ENCODE data around the gene CAND1. TPM values are rescaled to one million over a fixed set of nuclear protein-coding genes. Genes with fewer than 3 reads are reported as not detected.

CAND1 gene
- total RNA-seq, 1 donor from 2014 or later, result 219 TPM

DNA sequence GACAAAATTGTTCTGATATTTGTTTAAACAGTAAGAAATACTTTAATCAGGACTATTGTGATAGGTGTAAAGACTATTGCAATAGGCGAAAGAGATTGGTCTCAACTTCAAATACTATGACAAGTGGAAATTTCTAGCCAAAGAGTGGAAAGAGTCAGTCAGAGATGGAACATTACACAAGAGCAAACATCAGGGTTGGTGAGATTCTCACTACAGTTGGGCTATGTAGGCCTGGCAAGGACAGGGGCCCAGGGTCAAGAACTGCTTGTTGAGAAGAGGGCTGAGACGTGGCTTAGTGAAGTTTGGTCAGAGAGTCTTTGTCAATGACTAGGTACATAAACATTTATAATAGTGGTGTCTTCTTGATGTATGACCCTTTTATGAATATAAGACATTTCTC is 19.4 kb downstream of the CAND1 start:
- Mint-ChIP-seq H3K27me3 (no peaks in the 10 kb centered on the region), H3K4me3 (no peak overlapping the region), H3K9me3 (no peaks in the 10 kb centered on the region), H3K36me3 (peaks cover 49% of the 10 kb centered on the region), H3K27ac (no peak overlapping the region), H3K4me1 (ENCODE audit: unreplicated experiment) (no peaks in the 10 kb centered on the region)
- no peak for DNase-seq (ENCODE audit: extremely low spot score, unreplicated experiment)
- TF ChIP-seq, protein P1, sequence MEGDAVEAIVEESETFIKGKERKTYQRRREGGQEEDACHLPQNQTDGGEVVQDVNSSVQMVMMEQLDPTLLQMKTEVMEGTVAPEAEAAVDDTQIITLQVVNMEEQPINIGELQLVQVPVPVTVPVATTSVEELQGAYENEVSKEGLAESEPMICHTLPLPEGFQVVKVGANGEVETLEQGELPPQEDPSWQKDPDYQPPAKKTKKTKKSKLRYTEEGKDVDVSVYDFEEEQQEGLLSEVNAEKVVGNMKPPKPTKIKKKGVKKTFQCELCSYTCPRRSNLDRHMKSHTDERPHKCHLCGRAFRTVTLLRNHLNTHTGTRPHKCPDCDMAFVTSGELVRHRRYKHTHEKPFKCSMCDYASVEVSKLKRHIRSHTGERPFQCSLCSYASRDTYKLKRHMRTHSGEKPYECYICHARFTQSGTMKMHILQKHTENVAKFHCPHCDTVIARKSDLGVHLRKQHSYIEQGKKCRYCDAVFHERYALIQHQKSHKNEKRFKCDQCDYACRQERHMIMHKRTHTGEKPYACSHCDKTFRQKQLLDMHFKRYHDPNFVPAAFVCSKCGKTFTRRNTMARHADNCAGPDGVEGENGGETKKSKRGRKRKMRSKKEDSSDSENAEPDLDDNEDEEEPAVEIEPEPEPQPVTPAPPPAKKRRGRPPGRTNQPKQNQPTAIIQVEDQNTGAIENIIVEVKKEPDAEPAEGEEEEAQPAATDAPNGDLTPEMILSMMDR (conservative IDR thresholded peaks at IDR 0.05), result no peak

DNA sequence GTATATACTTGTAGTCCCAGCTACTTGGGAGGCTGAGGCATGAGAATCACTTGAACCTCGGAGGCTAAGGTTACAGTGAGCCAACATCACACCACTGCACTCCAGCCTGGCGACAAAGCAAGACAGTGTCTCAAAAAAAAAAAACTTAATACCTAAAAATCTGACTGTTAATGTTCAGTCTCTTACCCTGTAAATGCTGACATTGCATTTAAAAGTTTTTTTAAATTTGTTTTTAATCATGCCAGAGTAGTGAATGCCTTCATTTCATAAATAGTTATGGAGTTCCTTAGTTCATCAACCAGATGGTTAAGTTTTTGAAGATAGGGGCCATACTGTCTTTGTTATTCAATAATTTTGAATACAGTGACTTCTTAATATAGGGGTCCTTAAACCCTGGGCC is 21.2 kb downstream of the CAND1 start:
- Mint-ChIP-seq H3K27ac (no peak overlapping the region), H3K27me3 (no peaks in the 10 kb centered on the region), H3K4me1 (ENCODE audit: unreplicated experiment) (no peaks in the 10 kb centered on the region), H3K9me3 (no peaks in the 10 kb centered on the region), H3K36me3 (peaks cover 49% of the 10 kb centered on the region), H3K4me3 (no peak overlapping the region)
- no peak for DNase-seq (ENCODE audit: extremely low spot score, unreplicated experiment)
- TF ChIP-seq, protein P1 (conservative IDR thresholded peaks at IDR 0.05), result no peak

DNA sequence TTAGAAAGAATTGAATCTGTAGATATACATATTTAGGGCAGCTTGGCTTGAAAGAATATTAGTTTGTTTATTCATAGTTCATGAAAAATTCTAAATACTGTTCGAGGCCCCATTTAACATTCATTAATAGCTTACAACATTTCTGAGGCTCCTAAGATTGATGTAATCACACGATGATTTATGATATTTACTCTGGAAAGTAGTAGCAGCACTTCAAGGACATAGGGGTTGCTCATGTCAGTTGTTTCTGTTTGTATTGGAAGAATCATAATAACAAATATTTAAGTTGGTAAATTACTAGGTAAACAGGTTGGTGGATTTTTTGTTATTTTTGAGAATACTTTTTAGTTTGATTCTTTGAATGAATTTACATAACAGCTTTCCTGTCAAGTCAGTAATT is 30.4 kb downstream of the CAND1 start:
- Mint-ChIP-seq H3K9me3 (no peaks in the 10 kb centered on the region), H3K27me3 (no peaks in the 10 kb centered on the region), H3K36me3 (peaks cover 58% of the 10 kb centered on the region), H3K4me1 (ENCODE audit: unreplicated experiment) (no peaks in the 10 kb centered on the region), H3K27ac (no peak overlapping the region), H3K4me3 (no peak overlapping the region)
- DNase-seq (ENCODE audit: extremely low spot score, unreplicated experiment), result no peak
- TF ChIP-seq, protein P1 (conservative IDR thresholded peaks at IDR 0.05), result no peak

DNA sequence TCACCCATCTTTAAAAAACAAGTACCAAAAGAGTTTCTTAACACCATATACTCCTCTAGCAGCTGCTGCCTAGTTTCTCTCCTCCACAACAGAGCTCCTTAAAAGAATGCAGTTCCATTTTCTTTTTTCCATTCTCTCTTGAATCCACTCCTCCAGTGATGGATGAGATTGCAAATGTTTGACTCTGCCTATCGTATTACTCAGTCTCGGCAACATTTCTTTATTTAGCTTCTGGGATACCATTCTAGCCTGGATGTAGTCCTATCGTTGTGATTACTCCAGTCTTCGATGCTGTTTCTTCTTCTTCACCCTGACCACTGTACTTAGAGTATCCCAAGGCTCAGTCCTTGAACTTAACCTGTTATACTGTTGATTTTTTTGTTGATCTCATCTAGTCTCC is 30.8 kb downstream of the CAND1 start:
- no peak overlapping the region for H3K27ac Mint-ChIP-seq
- no peaks in the 10 kb centered on the region for H3K9me3 Mint-ChIP-seq
- H3K4me3 Mint-ChIP-seq, result no peak overlapping the region
- TF ChIP-seq, protein P1 (conservative IDR thresholded peaks at IDR 0.05), result no peak
- DNase-seq (ENCODE audit: extremely low spot score, unreplicated experiment), result no peak
- H3K27me3 Mint-ChIP-seq, result no peaks in the 10 kb centered on the region
- no peaks in the 10 kb centered on the region for H3K4me1 Mint-ChIP-seq (ENCODE audit: unreplicated experiment)
- peaks cover 56% of the 10 kb centered on the region for H3K36me3 Mint-ChIP-seq

DNA sequence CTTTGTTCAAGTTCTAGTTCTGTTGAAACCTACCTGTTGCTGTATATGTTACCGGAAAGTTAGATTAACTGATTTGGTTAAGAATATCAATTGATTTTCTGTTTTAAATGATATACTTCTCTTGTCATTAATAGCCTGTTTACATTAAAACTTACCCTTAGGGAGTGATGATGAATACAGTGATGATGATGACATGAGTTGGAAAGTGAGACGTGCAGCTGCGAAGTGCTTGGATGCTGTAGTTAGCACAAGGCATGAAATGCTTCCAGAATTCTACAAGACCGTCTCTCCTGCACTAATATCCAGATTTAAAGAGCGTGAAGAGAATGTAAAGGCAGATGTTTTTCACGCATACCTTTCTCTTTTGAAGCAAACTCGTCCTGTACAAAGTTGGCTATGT is 33.0 kb downstream of the CAND1 start:
- Mint-ChIP-seq H3K27me3 (no peaks in the 10 kb centered on the region), H3K27ac (no peak overlapping the region), H3K9me3 (no peaks in the 10 kb centered on the region), H3K4me1 (ENCODE audit: unreplicated experiment) (no peaks in the 10 kb centered on the region), H3K36me3 (peaks cover 68% of the 10 kb centered on the region), H3K4me3 (no peak overlapping the region)
- no peak for DNase-seq (ENCODE audit: extremely low spot score, unreplicated experiment)
- TF ChIP-seq, protein P1 (conservative IDR thresholded peaks at IDR 0.05), result no peak

DNA sequence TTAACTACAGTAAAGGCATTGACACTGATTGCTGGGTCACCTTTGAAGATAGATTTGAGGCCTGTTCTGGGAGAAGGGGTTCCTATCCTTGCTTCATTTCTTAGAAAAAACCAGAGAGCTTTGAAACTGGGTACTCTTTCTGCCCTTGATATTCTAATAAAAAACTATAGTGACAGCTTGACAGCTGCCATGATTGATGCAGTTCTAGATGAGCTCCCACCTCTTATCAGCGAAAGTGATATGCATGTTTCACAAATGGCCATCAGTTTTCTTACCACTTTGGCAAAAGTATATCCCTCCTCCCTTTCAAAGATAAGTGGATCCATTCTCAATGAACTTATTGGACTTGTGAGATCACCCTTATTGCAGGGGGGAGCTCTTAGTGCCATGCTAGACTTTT is 36.4 kb downstream of the CAND1 start:
- TF ChIP-seq, protein P1 (conservative IDR thresholded peaks at IDR 0.05), result no peak
- Mint-ChIP-seq H3K27me3 (no peaks in the 10 kb centered on the region), H3K9me3 (no peaks in the 10 kb centered on the region), H3K36me3 (peaks cover 63% of the 10 kb centered on the region), H3K4me1 (ENCODE audit: unreplicated experiment) (no peaks in the 10 kb centered on the region), H3K4me3 (no peak overlapping the region), H3K27ac (no peak overlapping the region)
- no peak for DNase-seq (ENCODE audit: extremely low spot score, unreplicated experiment)

Data from type B pancreatic cell (in vitro differentiated cells).